ENCODE measurements around the gene CLC.
"Not testable (repeated sequence)": the region's sequence is repeated elsewhere in the genome, so short reads cannot be mapped to it uniquely, and the experiment has no call there.

Gene CLC

GRCh38 chr19:39728040-39728439 lies 9.8 kb downstream of the CLC start:
- no peaks in the 10 kb centered on the region for H3K4me1 ChIP-seq
- no peaks in the 10 kb centered on the region for H3K36me3 ChIP-seq
- no peaks in the 10 kb centered on the region for H3K9me3 ChIP-seq
- no peak for TF ChIP-seq CTCF (IDR thresholded peaks at IDR 0.05; ENCODE audit: low read depth, low read length)
- no peaks in the 10 kb centered on the region; the same call in 1 of the 2 replicates for H3K27me3 ChIP-seq
- no peak for DNase-seq
- no peak overlapping the region for H3K4me3 ChIP-seq (ENCODE audit: low read depth, low read length)

- Histone ChIP-seq H3K9me3 (no peaks in the 10 kb centered on the region), H3K4me1 (no peaks in the 10 kb centered on the region), H3K36me3 (no peaks in the 10 kb centered on the region), H3K4me3 (ENCODE audit: low read depth, low read length) (no peak overlapping the region), H3K27me3 (no peaks in the 10 kb centered on the region; the same call in 1 of the 2 replicates)
- no peak for DNase-seq
- TF ChIP-seq CTCF (IDR thresholded peaks at IDR 0.05; ENCODE audit: low read depth, low read length) = no peak
Measured at GRCh38 chr19:39727070-39727800, 10.6 kb downstream of the CLC start.

- H3K9me3 ChIP-seq = no peaks in the 10 kb centered on the region
- no peak for DNase-seq
- no peak overlapping the region for H3K4me3 ChIP-seq (ENCODE audit: low read depth, low read length)
- no peaks in the 10 kb centered on the region for H3K4me1 ChIP-seq
- TF ChIP-seq CTCF (IDR thresholded peaks at IDR 0.05; ENCODE audit: low read depth, low read length) = no peak
- H3K36me3 ChIP-seq = no peaks in the 10 kb centered on the region
- no peaks in the 10 kb centered on the region; the same call in 1 of the 2 replicates for H3K27me3 ChIP-seq
Measured at GRCh38 chr19:39725995-39726394, 11.8 kb downstream of the CLC start.

- DNase-seq; H3K27me3 ChIP-seq; H3K4me1 ChIP-seq; H3K36me3 ChIP-seq; H3K4me3 ChIP-seq (ENCODE audit: low read depth, low read length); H3K9me3 ChIP-seq: not testable (repeated sequence)
Measured at GRCh38 chr19:39720144-39720543, 17.7 kb downstream of the CLC start.

GRCh38 chr19:39710333-39710890 lies 27.4 kb downstream of the CLC start:
- Histone ChIP-seq H3K9me3 (no peaks in the 10 kb centered on the region), H3K4me3 (ENCODE audit: low read depth, low read length) (no peak overlapping the region), H3K36me3 (no peaks in the 10 kb centered on the region), H3K27me3 (no peaks in the 10 kb centered on the region), H3K4me1 (no peaks in the 10 kb centered on the region)
- no peak for TF ChIP-seq CTCF (IDR thresholded peaks at IDR 0.05; ENCODE audit: low read depth, low read length)
- no peak for DNase-seq

GRCh38 chr19:39709026-39709872 lies 28.6 kb downstream of the CLC start:
- no peak for DNase-seq
- Histone ChIP-seq H3K27me3 (no peaks in the 10 kb centered on the region), H3K9me3 (no peaks in the 10 kb centered on the region), H3K4me1 (no peaks in the 10 kb centered on the region), H3K4me3 (ENCODE audit: low read depth, low read length) (no peak overlapping the region), H3K36me3 (no peaks in the 10 kb centered on the region)
- TF ChIP-seq CTCF (IDR thresholded peaks at IDR 0.05; ENCODE audit: low read depth, low read length) = no peak

Measured in BE2C (cell line).